Liver (tissue), 9 donors: ENCODE data around the gene DDX19B. TPM values are rescaled to one million over a fixed set of nuclear protein-coding genes. Genes with fewer than 3 reads are reported as not detected.
"Not testable (repeated sequence)": the region's sequence is repeated elsewhere in the genome, so short reads cannot be mapped to it uniquely, and the experiment has no call there.

Source experiments
- DNase-seq: peaks from one replicate; pipeline ENCODE4 v3.0.0-alpha.2; 2017; ENCODE audit warnings: low spot score
- H3K27ac ChIP-seq, 2 donors: one replicate each; pipeline ENCODE4 v1.7.0; 2013; ENCODE audit warnings: inconsistent platforms in 2 of 2, low read length in 2 of 2, control low read depth in 1 of 2, low read depth in 1 of 2, mild to moderate bottlenecking in 1 of 2
- H3K27me3 ChIP-seq, 4 donors: one replicate each; pipeline versions ENCODE4 v1.6.1 to v1.7.0; 2013; ENCODE audit warnings: low read length in 3 of 4, inconsistent platforms in 1 of 4, mild to moderate bottlenecking in 1 of 4, moderate library complexity in 1 of 4; ENCODE audit not compliant: control insufficient read depth in 4 of 4, insufficient read depth in 4 of 4
- H3K36me3 ChIP-seq, 4 donors: one replicate each; pipeline versions ENCODE4 v1.6.1 to v1.7.0; 2013; ENCODE audit warnings: low read length in 3 of 4, mild to moderate bottlenecking in 3 of 4, low read depth in 1 of 4, moderate library complexity in 1 of 4; ENCODE audit not compliant: control insufficient read depth in 4 of 4, insufficient read depth in 3 of 4
- H3K4me1 ChIP-seq, 4 donors: one replicate each; pipeline versions ENCODE4 v1.6.1 to v1.7.0; 2013; ENCODE audit warnings: low read length in 3 of 4, mild to moderate bottlenecking in 3 of 4, moderate library complexity in 1 of 4; ENCODE audit not compliant: control insufficient read depth in 4 of 4, insufficient read depth in 4 of 4
- H3K4me3 ChIP-seq, 3 donors: one replicate each; pipeline versions ENCODE4 v1.6.1 to v1.7.0; 2013; ENCODE audit warnings: low read length in 3 of 3, control low read depth in 1 of 3, low read depth in 1 of 3, mild to moderate bottlenecking in 1 of 3
- H3K9ac ChIP-seq, 2 donors: one replicate each; pipeline ENCODE4 v1.7.0; 2013; ENCODE audit warnings: low read length in 2 of 2, mild to moderate bottlenecking in 2 of 2, moderate library complexity in 2 of 2, control low read depth in 1 of 2, low read depth in 1 of 2
- H3K9me3 ChIP-seq, 4 donors: one replicate each; pipeline versions ENCODE4 v1.6.1 to v1.7.0; 2013; ENCODE audit warnings: low read length in 3 of 4; ENCODE audit not compliant: control insufficient read depth in 4 of 4
- CTCF ChIP-seq: fragments of 150-350 bp; IDR thresholded peaks from 2 replicates; pipeline ENCODE4 v1.5.1; 2017; ENCODE audit warnings: improper control_type of control experiment, low read depth, low read length; ENCODE audit not compliant: missing input control
- EGR1 ChIP-seq, 2 donors: IDR thresholded peaks; 2 replicates each; pipeline ENCODE4 v1.6.1; 2016 to 2018; ENCODE audit warnings: antibody characterized with exemption in 2 of 2, low read depth in 2 of 2
- FOXA1 ChIP-seq: IDR thresholded peaks from 2 replicates; pipeline ENCODE4 v1.6.1; 2016; ENCODE audit warnings: antibody characterized with exemption
- FOXA2 ChIP-seq: IDR thresholded peaks from 2 replicates; pipeline ENCODE4 v1.6.1; 2016; ENCODE audit warnings: antibody characterized with exemption
- GABPA ChIP-seq, 2 donors: IDR thresholded peaks in 1 of 2; conservative IDR thresholded peaks in 1 of 2; 2 replicates each; pipeline ENCODE4 v1.6.1; 2016; ENCODE audit warnings: antibody characterized with exemption in 2 of 2, mild to moderate bottlenecking in 1 of 2, moderate library complexity in 1 of 2
- HNF4A ChIP-seq, 2 donors: conservative IDR thresholded peaks; 2 replicates each; pipeline ENCODE4 v1.6.1; 2016; ENCODE audit warnings: antibody characterized with exemption in 2 of 2, mild to moderate bottlenecking in 2 of 2
- HNF4G ChIP-seq: IDR thresholded peaks from 2 replicates; pipeline ENCODE4 v1.6.1; 2016; ENCODE audit warnings: antibody characterized with exemption
- JUND ChIP-seq, 2 donors: IDR thresholded peaks; 2 replicates each; pipeline ENCODE4 v1.6.1; 2016; ENCODE audit warnings: antibody characterized with exemption in 2 of 2
- NR2F2 ChIP-seq: IDR thresholded peaks from 2 replicates; pipeline ENCODE4 v1.6.1; 2016; ENCODE audit warnings: antibody characterized with exemption
- RAD21 ChIP-seq, 2 donors: IDR thresholded peaks; 2 replicates each; pipeline ENCODE4 v1.6.1; 2016; ENCODE audit warnings: antibody characterized with exemption in 2 of 2, mild to moderate bottlenecking in 2 of 2
- RXRA ChIP-seq, 2 donors: IDR thresholded peaks; 2 replicates each; pipeline ENCODE4 v1.6.1; 2017 to 2018; ENCODE audit warnings: antibody characterized with exemption in 2 of 2, mild to moderate bottlenecking in 1 of 2
- SP1 ChIP-seq: IDR thresholded peaks from 2 replicates; pipeline ENCODE4 v1.6.1; 2018; ENCODE audit warnings: antibody characterized with exemption, mild to moderate bottlenecking
- TAF1 ChIP-seq: conservative IDR thresholded peaks from 2 replicates; pipeline ENCODE4 v1.6.1; 2016; ENCODE audit warnings: antibody characterized with exemption, mild to moderate bottlenecking
- YY1 ChIP-seq: IDR thresholded peaks from 2 replicates; pipeline ENCODE4 v1.6.1; 2016; ENCODE audit warnings: antibody characterized with exemption, mild to moderate bottlenecking
- WGBS: extraction: QIAGEN DNeasy Blood & Tissue Kit; methylation state at CpG from one replicate; pipeline ENCODE4 v1.1.7; 2013; 5-methylcytosine and 5-hydroxymethylcytosine counted together
- polyA plus RNA-seq, 2 donors: library from polyadenylated mRNA; stranded (reverse) in 1 of 2; unstranded in 1 of 2; fragments of 200-250 nt in 1 of 2; fragments of >200 nt in 1 of 2; fragmentation: Nextera tagmentation in 1 of 2; extraction: Ambion mirVana in 1 of 2; gene quantifications; one replicate each; pipeline versions ENCODE4 v1.2.1 to v1.2.3, GENCODE V29; 2013 to 2015
- total RNA-seq, 2 donors: library from RNA; depleted of rRNA; stranded (reverse); fragments of >200 nt; gene quantifications; one replicate each; pipeline ENCODE4 v1.2.3, GENCODE V29; 2014
- TF ChIP-seq, protein P1 (sequence below): IDR thresholded peaks from 2 replicates; pipeline ENCODE4 v1.6.1; 2016; ENCODE audit warnings: antibody characterized with exemption
- TF ChIP-seq, protein P2 (sequence below): IDR thresholded peaks from 2 replicates; pipeline ENCODE4 v1.6.1; 2016; ENCODE audit warnings: antibody characterized with exemption
- TF ChIP-seq, protein P3 (sequence below): IDR thresholded peaks from 2 replicates; pipeline ENCODE4 v1.6.1; 2016; ENCODE audit warnings: antibody characterized with exemption
- TF ChIP-seq, protein P4 (sequence below): IDR thresholded peaks from 2 replicates; pipeline ENCODE4 v1.6.1; 2016; ENCODE audit warnings: antibody characterized with exemption, mild to moderate bottlenecking
- donor health status: healthy.
- donor health status: healthy.
- donor health status: healthy.
- donor health status: healthy.
- donor health status: healthy.

DDX19B gene
- 10 to 100 TPM; 11.3 to 16.2 TPM for total RNA-seq
- polyA plus RNA-seq: 10 to 100 TPM; 16.7 to 21.4 TPM

DNA sequence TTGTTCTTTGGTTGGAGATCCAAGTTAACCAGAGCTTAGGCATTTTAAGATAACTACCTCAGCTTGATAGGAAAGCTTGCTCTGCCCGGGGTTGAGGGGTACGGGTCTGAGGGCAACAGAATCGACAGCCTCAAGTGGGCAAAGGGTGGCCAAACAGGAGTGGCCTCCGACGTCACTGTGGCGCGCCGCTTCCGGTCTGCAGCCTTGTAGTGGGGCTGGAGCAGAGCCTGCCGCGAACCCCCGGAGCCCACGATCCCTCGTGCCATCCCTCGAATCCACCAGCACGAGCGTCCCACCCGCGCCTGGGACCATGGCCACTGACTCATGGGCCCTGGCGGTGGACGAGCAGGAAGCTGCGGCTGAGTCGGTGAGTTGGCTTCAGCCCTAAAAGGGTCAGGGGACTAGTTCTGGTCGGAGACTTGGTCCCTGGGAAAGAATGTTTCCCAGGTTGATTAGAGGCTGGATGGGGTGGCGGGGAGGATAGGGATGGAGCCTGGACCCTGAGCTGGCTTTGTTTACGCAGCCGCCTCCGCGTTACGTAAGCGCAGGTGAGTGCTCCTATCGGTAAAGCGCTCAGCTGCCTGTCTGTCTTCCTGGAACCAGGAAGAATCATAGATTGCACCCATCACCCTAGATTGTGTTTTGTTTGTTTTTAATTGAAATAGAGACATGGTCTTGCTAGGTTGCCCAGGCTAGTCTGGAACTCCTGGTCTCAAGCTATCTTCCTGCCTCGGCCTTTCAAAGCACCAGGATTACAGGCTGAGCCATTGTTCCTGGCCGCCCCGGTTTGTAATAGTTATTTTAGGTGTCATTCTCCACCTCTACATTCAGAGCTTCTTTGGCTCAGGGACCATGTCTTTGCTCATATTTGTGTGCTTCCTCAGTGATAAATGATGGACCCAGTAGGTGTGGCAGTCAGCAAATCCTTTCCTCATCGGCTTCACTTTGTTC lies at the start of gene DDX19B:
Gene DDX19B (plus strand): TSS at position 199 of the 951 bp plus-strand sequence. CDS start 112 bp downstream, at position 311.
- TF ChIP-seq YY1 (peak; percentile 61), EGR1 (IDR thresholded peaks at IDR 0.05; ENCODE audit: low read depth in 2 of 2) (peak in 1 of 2 donors; percentile 83), NR2F2 (no peak), GABPA (IDR thresholded peaks at IDR 0.05 in 1 of 2, conservative IDR thresholded peaks at IDR 0.05 in 1 of 2) (peak; percentile 49 to 78), FOXA1 (peak; percentile 87), CTCF (no peak), HNF4G (no peak), SP1 (peak; percentile 75), TAF1 (peak; percentile 68), RAD21 (IDR thresholded peaks at IDR 0.05) (no peak), HNF4A (conservative IDR thresholded peaks at IDR 0.05) (peak; percentile 68 to 70), FOXA2 (peak; percentile 92), RXRA (IDR thresholded peaks at IDR 0.05) (peak; percentile 62 to 66), JUND (IDR thresholded peaks at IDR 0.05) (peak in 1 of 2 donors; percentile 36)
- TF ChIP-seq, protein P1, sequence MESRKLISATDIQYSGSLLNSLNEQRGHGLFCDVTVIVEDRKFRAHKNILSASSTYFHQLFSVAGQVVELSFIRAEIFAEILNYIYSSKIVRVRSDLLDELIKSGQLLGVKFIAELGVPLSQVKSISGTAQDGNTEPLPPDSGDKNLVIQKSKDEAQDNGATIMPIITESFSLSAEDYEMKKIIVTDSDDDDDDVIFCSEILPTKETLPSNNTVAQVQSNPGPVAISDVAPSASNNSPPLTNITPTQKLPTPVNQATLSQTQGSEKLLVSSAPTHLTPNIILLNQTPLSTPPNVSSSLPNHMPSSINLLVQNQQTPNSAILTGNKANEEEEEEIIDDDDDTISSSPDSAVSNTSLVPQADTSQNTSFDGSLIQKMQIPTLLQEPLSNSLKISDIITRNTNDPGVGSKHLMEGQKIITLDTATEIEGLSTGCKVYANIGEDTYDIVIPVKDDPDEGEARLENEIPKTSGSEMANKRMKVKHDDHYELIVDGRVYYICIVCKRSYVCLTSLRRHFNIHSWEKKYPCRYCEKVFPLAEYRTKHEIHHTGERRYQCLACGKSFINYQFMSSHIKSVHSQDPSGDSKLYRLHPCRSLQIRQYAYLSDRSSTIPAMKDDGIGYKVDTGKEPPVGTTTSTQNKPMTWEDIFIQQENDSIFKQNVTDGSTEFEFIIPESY: peak; percentile 29
- TF ChIP-seq, protein P2, sequence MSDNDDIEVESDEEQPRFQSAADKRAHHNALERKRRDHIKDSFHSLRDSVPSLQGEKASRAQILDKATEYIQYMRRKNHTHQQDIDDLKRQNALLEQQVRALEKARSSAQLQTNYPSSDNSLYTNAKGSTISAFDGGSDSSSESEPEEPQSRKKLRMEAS: peak; percentile 47
- TF ChIP-seq, protein P3, sequence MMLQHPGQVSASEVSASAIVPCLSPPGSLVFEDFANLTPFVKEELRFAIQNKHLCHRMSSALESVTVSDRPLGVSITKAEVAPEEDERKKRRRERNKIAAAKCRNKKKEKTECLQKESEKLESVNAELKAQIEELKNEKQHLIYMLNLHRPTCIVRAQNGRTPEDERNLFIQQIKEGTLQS: peak; percentile 56
- TF ChIP-seq, protein P4, sequence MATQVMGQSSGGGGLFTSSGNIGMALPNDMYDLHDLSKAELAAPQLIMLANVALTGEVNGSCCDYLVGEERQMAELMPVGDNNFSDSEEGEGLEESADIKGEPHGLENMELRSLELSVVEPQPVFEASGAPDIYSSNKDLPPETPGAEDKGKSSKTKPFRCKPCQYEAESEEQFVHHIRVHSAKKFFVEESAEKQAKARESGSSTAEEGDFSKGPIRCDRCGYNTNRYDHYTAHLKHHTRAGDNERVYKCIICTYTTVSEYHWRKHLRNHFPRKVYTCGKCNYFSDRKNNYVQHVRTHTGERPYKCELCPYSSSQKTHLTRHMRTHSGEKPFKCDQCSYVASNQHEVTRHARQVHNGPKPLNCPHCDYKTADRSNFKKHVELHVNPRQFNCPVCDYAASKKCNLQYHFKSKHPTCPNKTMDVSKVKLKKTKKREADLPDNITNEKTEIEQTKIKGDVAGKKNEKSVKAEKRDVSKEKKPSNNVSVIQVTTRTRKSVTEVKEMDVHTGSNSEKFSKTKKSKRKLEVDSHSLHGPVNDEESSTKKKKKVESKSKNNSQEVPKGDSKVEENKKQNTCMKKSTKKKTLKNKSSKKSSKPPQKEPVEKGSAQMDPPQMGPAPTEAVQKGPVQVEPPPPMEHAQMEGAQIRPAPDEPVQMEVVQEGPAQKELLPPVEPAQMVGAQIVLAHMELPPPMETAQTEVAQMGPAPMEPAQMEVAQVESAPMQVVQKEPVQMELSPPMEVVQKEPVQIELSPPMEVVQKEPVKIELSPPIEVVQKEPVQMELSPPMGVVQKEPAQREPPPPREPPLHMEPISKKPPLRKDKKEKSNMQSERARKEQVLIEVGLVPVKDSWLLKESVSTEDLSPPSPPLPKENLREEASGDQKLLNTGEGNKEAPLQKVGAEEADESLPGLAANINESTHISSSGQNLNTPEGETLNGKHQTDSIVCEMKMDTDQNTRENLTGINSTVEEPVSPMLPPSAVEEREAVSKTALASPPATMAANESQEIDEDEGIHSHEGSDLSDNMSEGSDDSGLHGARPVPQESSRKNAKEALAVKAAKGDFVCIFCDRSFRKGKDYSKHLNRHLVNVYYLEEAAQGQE: peak; percentile 47
- peaks cover 3 to 11% (median 3%) of the 10 kb centered on the region in 4 donors for H3K4me1 ChIP-seq
- no peaks in the 10 kb centered on the region for H3K9me3 ChIP-seq
- H3K27me3 ChIP-seq: no peaks in the 10 kb centered on the region
- peak; percentile 68 for DNase-seq
- H3K9ac ChIP-seq: peak within 1 kb of the TSS; percentile 71 to 75
- H3K4me3 ChIP-seq: peak within 1 kb of the TSS; percentile 64 to 95 (median 71)
- under 1% methylated on average over 37 of the region's 37 CpGs for WGBS
- H3K27ac ChIP-seq: peak within 1 kb of the TSS; percentile 95 to 99
- peaks cover 0 to 9% (median 2%) of the 10 kb centered on the region in 4 donors for H3K36me3 ChIP-seq

GRCh38 chr16:70249697-70250096 lies 49.3 kb upstream of the DDX19B start:
- 84% methylated on average over 4 of the region's 4 CpGs for WGBS
- H3K36me3 ChIP-seq: peaks cover 15 to 26% (median 16%) of the 10 kb centered on the region in 4 donors
- not testable (repeated sequence) for DNase-seq, H3K27me3 ChIP-seq, H3K9me3 ChIP-seq, H3K27ac ChIP-seq, H3K9ac ChIP-seq, H3K4me3 ChIP-seq
- H3K4me1 ChIP-seq: peaks cover 6 to 16% (median 13%) of the 10 kb centered on the region in 4 donors
